GM19025 (cell line): ENCODE measurements around the gene FBN2.
"Not testable (repeated sequence)": the region's sequence is repeated elsewhere in the genome, so short reads cannot be mapped to it uniquely, and the experiment has no call there.

Source experiments
- ATAC-seq: cut with Tn5 transposase; IDR thresholded peaks from one replicate; pipeline ENCODE4 v1.9.1; 2021; ENCODE audit warnings: mild to moderate bottlenecking, low read depth, moderate library complexity; ENCODE audit not compliant: unreplicated experiment

The FBN2 gene

DNA sequence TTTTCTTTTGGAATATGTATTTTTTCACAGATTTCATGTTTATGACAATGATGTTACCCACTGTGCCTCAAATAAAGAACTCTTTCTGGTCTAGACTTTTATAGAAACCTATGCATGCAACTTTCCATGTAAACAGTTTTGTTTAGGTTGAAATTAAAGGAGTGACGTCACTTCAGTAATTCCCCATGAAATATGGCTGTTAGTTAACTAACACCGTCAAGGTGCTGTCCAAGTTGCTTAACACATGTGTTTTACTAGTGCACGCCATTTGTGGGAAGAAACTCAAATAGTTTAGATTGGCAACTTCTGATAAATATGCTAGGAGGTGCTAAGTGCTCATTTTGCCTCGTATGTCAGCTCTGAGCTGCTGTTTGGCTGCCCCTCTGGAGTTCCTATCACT is 102.2 kb downstream of the FBN2 start:
- ATAC-seq: no peak

DNA sequence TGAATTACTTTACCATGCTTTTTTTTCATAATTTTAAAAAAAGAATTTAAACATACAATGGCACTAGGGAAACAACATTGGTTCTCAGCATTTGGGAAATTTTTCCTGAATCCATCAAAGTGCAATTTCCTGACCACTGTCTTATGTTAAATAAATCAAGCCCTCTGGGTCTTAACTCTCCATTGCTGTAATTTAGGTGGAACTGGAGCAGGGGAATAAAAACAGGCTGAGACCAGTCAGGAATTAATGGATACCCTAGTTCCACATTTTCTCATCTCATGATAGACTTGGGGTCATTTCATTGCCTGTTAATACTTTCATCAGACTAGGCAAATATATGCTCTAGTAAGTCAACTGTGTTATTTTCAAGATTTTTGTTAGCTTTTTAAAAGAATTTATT is 103.1 kb downstream of the FBN2 start:
- no peak for ATAC-seq

DNA sequence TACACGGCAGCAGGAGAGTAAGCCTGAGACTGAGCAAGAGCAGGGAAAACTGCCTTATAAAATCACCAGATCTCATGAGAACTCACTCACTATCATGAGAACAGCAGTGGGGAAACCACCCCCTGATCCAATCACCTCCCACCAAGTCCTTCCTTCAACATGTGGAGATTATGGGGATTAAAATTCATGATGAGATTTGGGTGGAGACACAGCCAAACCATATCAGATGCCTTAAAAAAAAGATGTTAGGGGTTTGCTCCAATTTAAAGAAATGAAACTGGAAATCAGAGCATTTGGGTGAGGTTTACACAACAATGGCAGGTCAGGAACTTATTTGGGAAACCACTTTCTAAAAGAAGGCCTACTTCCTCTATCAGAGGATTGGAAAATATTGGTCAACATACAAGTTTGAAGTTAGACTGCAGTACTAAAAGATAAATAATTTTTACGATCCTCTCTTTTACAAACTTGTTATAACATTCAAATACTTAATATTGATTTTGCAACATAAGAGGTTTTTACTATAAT is 105.1 kb downstream of the FBN2 start:
- no peak for ATAC-seq

DNA sequence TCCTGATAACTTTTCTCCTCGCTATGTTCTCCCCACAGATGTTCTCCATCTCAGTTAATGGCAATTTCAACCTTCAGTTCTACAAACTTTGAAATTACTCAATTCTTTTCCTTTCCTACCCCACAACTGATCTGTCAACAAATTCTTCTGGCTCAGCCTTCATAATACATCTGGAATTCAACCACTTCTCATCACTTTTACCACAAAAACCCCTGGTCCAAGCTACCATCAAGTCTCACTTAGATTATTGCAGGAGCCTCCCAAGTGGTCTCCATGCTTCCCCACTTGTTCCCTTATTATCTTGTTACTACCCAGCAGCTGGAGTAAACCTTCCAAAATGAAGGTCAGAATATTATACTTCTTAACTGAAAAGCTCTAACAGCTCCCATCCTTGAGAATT is 110.1 kb downstream of the FBN2 start:
- ATAC-seq: no peak

DNA sequence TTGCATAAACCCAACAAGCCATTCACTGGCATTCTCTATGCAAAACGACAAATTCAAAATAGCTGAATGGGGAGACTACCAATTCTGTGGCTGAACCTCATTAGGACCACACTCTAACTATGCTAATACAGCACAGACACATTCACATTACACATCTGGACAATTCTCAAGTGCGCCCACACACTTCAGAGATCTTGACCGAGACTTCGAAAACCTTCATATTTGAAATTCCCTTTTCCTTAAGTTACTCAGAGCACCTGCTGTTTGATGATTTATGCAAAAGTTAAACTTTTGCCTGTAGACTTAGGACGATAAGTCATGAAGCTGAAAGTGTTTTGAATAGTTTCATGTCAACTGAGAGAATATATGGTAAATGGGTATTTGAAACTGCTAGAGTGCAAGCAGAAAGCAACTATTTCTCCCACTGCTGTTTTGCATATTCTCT is 111.9 kb downstream of the FBN2 start:
- peak; percentile 97 for ATAC-seq

DNA sequence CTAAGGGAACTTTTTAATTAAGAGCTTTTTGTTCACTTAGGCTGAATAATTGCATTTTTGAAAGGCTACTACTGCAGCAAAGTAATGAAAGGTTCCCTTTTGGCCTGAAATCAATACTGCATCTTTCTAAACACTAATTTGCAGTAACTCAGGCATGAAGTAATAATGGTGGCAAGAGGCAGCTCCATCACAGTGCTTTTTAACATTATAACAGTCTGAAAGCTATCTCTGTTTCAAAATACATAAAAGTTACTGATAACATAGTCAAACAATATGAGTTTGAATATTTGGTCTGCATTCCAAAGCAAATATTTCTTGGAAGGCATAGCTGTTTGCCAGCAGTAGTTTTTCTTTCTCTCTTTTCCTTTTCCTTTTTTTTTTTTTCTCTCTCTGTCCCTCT is 113.4 kb downstream of the FBN2 start:
- ATAC-seq: no peak

DNA sequence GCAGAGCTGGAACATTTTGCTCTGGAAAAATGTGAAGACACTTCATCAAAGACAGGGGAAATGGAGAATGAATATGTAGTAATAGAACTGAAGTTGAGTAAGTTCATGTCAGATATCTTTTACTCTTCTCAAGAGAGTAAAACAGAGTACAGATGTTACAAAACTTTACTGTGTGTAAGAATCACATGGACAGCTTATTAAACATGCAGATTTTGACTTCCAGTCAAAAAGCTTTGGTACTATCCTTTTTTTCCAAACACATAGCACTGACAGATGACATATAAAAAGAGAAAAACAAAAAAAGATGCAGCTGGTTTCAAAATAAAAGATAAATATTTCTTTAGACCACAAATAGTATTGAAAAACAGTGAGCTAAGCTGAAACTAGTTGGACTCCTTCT is 115.4 kb downstream of the FBN2 start:
- ATAC-seq: no peak

DNA sequence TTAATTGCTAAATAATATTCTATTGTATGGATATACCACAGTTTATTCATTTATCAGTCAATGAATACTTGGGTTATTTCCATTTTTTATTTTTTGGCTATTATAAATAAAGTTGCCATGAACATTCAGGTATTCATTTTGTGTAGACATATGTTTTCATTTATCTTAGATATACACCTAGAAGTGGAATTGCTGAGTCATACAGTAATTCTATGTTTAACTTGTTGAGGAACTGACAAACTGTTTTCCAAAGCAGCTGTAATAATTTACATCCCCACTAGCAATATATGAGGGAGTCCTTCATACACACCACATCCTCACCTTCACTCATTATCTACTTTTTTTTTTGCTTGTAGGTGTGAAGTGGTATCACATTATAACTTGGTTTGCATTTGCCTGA is 123.6 kb downstream of the FBN2 start:
- ATAC-seq: no peak

DNA sequence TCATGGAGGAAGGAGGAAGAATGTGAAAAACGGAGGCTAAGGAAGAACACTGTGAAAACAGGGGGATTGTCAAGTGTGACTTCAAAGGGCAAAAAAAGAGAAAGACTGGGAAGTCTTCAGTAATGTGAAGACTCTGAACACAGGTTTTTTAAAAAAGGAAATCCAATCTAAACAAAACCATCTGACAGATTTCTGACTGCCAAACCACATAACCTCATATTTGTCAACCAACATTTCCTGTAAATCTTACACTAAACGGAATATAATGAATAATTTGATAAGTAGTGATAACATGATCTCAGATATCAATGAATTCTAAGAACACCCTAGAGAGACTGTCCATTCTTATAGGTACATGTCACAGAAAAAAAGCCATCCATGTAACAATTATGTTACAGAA is 124.7 kb downstream of the FBN2 start:
- no peak for ATAC-seq

DNA sequence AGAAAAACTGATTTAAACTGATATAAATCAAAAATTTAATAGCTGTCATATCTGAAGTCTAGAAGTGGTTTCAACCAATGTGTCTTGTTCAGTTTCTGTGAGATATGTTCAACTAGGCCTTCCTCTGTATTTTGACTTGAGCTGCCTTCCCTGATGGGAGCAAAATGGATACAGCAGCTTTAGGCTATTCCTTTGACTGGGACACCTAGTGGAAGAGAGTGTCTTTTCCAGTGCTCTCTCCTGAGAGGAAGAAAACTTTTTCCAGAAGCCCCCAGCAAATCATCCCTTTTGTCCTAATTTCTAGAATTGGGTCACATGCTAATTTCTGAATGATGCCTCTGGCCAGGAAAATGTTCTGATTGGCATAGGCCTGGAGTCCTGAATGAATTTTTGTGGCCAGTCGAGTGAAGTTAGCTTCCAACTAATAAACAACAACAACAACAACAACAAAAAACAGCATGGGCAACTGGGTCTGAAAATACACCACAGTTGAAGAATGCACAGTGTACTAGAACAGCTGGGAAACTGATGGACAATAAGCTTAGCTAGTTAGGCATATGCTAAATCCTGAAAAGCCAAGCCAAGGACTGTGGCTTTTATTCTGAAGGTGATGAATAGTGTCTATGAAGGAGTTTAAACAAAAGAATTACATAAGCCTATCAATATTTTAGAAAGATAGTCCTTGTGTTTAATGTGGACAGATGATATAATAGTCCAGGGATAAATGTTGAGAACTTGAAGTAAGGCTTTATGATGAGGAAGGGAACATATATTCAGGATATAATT is 125.7 kb downstream of the FBN2 start:
- ATAC-seq: no peak

DNA sequence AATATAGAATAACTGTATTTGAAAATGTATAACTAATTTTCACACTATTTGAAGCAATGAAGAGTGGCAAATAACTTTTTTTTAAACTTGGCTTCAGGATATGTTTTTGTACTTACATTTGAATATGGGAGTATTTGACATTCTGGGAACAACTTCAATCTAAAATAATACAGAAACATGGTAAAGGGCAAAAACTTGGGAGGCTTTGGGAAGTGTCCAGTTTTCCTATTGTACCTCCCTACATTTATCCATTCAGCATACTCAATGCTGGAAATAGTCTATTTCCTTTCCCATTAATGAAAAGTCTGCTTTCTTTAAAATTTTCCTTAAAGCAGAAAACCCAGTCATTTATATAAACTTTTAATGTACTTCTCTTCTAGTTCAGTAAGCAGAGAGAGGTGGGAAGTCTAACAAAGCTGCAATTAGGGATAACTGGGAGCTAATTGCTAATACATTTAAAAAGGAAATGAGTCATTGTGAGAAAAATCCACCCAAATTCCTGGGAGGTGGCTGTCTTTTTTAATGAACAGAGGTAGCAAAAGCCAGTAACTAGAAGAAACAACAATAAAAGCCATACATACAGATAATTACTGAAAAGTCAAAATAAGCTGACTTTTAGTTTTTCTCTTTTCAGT is 128.8 kb downstream of the FBN2 start:
- ATAC-seq: no peak

DNA sequence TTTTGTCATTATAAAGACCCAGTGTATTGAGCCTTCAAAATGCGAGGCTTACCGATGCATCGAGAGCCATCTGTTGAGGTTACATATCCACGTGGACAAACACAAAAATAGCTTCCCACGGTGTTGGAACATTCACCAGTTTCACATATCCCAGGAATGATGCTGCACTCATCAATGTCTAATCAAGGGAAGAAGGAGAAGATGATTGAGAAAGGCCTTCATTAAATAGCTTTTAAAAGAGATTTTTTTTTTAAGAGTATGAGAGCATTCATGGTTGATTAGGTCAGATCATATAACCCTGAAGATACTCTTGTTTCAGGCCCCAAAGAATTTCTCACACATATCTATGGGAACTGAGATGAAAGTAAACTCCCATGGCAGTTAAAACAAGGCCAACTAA is 129.4 kb downstream of the FBN2 start:
- ATAC-seq: no peak

DNA sequence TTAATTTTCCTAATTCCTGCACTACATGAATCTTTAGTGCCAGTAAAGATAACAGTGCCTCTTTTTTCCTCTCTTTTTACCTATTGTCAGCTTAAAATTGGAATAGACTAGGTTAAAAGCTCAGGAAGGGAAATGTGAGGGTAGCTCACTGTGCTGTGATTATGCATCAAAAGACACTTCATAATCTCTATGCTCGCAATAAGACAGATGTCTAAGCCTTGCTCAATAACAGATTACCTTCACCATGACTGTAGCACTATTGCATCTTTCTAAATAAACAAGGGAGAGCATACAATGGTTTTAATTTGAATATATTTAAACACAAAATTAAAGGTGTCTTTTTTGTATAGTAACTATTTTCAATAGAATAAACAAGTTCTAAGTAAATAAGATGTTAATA is 130.1 kb downstream of the FBN2 start:
- no peak for ATAC-seq

DNA sequence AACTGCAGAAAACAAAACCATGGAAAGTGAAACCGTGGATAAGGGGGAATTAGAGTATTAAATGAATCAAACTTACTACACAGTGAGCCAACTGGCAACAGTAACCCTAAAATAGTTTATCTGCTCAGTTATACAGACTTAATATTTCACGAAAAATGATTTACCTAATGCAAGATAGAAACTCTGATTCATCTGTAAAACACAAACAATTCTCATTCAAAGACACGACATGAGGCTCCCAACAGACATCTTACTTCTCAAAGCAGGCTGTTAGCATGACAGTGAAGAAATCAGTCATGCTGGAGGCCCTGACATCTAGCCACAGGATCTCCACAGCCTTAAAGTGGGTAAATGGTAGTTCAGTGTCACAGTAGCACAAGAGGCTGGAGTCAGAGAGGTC is 131.2 kb downstream of the FBN2 start:
- ATAC-seq: no peak

DNA sequence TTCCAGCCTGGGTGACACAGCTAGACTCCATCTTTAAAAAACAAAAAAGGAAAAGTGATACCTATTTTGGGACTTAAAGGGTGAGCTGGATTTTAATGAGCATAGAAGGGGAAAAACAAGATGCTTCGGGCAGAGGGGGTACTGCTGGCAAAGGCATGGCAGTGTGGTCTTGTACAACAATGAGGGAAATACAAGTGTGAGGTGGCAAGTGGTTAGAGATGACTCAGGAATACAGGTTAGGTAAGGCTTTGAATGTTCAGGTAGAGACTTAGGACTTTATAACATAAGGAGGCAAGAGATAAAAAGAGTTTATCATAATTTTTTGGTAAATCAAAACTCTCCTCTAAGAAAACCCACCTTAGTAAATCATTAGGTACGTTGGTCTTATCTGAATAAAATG is 132.9 kb downstream of the FBN2 start:
- no peak for ATAC-seq

DNA sequence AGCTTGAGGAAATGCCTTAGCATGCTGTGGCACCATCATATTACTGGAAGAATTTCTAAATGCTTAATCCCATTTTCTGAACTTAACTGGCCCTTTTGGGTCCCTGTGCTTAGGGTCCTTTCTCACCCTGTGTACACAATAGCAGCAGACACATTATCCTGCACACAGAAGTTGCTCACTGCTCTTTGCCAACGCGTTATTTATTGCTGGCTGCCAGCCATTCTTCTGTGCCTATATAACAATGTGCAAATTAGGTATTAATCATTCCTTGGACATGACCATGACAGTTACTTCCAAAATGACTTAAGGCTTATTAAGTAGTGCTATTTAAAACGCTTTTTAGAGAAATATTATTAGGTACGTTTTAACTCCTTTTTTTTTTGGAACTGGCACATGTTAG is 134.7 kb downstream of the FBN2 start:
- no peak for ATAC-seq

DNA sequence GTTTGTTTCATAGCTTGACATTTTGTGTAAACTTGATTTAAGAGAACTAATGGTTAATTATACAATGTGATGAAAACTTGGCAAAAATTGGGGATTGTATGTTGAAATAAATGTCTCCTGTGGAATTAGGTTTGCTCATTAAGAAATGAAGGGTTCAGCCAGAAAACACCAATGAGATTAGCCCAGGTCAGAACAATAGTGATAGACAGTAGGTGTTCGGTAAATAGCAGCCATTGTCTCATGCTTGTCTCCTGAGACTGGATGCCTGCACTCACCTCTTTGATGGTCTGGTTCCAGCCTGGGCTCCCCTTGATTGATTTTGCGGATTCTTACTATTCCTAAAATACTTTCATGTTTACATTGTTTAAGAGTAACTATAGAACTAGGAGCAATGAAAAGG is 135.5 kb downstream of the FBN2 start:
- ATAC-seq: no peak

DNA sequence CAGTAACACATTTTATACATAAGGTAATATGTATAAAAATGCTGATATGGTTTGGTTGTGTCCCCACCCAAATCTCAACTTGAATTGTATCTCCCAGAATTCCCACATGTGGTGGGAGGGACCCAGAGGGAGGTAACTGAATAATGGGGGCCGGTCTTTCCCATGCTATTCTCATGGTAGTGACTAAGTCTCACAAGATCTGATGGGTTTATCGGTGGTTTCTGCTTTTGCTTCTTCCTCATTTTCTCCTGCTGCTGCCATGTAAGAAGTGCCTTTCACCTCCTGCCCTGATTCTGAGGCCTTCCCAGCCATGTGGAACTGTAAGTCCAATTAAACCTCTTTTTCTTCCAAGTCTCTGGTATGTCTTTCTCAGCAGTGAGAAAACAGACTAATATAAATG is 137.3 kb downstream of the FBN2 start:
- ATAC-seq: not testable (repeated sequence)

DNA sequence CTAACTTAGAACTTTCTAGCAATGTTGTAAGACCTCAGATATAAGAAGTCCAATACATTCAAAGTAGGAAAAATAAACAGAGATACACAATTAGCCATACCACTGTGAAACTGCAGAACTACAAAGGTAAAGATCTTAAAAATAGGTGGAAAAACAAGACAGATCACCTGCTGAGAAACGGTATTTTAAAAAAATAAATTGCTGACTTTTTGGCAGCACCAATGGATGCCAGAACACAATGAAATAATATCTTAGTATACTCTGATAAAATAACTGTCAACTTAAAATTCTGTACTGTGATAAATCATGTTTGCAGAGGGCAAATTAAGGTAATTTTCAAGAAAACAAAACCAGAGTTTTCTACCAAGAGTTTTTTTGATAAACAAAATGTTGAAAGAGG is 138.9 kb downstream of the FBN2 start:
- ATAC-seq: no peak

DNA sequence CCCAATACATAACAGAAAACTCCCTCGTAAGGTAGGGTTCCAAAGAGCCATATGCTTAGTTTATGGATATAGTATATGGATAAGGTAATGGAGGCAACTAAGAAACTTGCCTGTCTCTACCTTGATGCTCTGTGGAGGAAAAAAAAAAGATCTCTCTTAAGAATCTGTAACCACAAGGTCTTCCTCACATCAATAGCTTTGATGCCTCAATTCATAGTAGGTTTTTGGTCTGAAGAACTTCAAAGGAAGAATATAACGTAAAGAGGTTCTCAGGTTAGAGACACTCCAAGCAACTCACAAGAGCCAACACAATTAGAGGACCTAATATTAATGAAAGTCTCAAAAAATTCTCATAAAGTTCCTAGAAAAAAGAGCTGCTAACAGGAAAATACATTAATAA is 140.2 kb downstream of the FBN2 start:
- no peak for ATAC-seq

DNA sequence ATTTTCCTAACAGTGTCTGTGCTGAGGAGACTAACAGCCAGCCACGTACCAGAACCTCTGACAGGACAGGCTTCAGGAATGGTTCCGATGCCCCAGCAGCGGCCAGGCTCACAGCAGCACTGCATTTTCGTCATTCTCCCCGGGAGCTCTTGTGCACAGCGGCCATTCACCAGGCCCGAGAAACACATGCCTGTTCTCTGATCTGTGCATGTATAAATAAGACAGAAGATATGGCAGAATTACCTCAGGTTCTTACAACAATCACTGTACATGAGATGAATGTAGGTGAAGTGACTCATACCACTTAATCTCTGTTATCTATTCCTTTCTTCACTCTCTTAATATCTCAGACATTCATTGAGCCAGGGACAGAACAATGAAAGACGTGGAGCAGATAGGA is 143.0 kb downstream of the FBN2 start:
- no peak for ATAC-seq

DNA sequence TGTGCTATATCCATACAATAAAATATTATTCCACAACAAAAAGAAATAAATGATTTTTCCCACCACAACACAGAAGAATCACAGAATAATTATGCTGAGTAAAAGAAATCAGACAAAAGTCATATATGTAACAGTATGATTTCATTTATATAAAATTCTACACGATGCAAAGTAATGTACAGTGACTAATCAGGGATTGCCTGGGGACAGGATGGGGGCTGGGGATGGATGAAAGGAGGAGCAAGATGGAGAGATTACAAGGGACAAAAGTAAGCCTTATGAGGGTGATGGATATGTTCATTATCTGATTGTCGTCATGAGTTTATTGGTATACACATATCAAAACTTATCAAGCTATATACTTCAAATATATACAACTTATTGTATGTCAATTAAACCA is 154.0 kb downstream of the FBN2 start:
- no peak for ATAC-seq
